Smooth muscle cell (in vitro differentiated cells): ENCODE measurements around the gene BBS9. TPM values are rescaled to one million over a fixed set of nuclear protein-coding genes. Genes with fewer than 3 reads are reported as not detected.

ENCODE experiments used
- DNase-seq: peaks from one replicate; lab custom pipeline; 2025; ENCODE audit not compliant: unreplicated experiment; lab: John Stamatoyannopoulos, UW
- H2AFZ ChIP-seq: fragments of 200-600 bp; sonication (generic); 2 replicates; pipeline ENCODE4 v1.6.0; 2016; ENCODE audit warnings: antibody characterized with exemption, low read depth, mild to moderate bottlenecking
- H3F3A ChIP-seq: fragments of 200-600 bp; sonication (generic); 2 replicates; pipeline ENCODE4 v1.6.0; 2017; ENCODE audit warnings: antibody characterized with exemption, low read depth
- H3K27ac ChIP-seq: fragments of 200-600 bp; sonication (generic); 2 replicates; pipeline ENCODE4 v1.5.1; 2016; ENCODE audit warnings: low read depth, mild to moderate bottlenecking
- H3K27me3 ChIP-seq: fragments of 200-600 bp; sonication (generic); 2 replicates; pipeline ENCODE4 v1.6.1; 2016; ENCODE audit warnings: low read depth, mild to moderate bottlenecking
- H3K36me3 ChIP-seq: fragments of 200-600 bp; sonication (generic); 2 replicates; pipeline ENCODE4 v1.5.1; 2016; ENCODE audit warnings: low read depth
- H3K4me1 ChIP-seq: fragments of 200-600 bp; sonication (generic); 2 replicates; pipeline ENCODE4 v1.5.1; 2016; ENCODE audit warnings: low read depth
- H3K4me2 ChIP-seq: fragments of 200-600 bp; sonication (generic); 2 replicates; pipeline ENCODE4 v1.6.0; 2016; ENCODE audit warnings: mild to moderate bottlenecking
- H3K4me3 ChIP-seq: fragments of 200-600 bp; sonication (generic); 2 replicates; pipeline ENCODE4 v1.5.1; 2016; ENCODE audit warnings: mild to moderate bottlenecking
- H3K79me2 ChIP-seq: fragments of 200-600 bp; sonication (generic); 2 replicates; pipeline ENCODE4 v1.6.0; 2016; ENCODE audit warnings: low read depth, mild to moderate bottlenecking
- H3K9ac ChIP-seq: fragments of 200-600 bp; sonication (generic); 2 replicates; pipeline ENCODE4 v1.6.0; 2016; ENCODE audit warnings: low read depth
- H3K9me3 ChIP-seq: fragments of 200-600 bp; sonication (generic); replicated peaks from 2 replicates; pipeline ENCODE4 v1.5.1; 2016; ENCODE audit warnings: low read depth
- H4K20me1 ChIP-seq: fragments of 200-600 bp; sonication (generic); 2 replicates; pipeline ENCODE4 v1.6.0; 2016; ENCODE audit warnings: low read depth
- CTCF ChIP-seq: fragments of 200-600 bp; sonication (generic); IDR thresholded peaks from 2 replicates; pipeline ENCODE4 v1.5.1; 2017; ENCODE audit warnings: borderline replicate concordance, mild to moderate bottlenecking, antibody characterized with exemption; ENCODE audit not compliant: insufficient read depth, poor library complexity, severe bottlenecking
- whole genome bisulfite sequencing: methylation state at CpG from one replicate; pipeline ENCODE4 v1.1.7; 2016; ENCODE audit warnings: low lambda C conversion rate; 5-methylcytosine and 5-hydroxymethylcytosine counted together
- polyA plus RNA-seq: library from polyadenylated mRNA; unstranded; fragments of >200 nt; fragmentation: Nextera tagmentation; extraction: Ambion mirVana; gene quantifications from 2 replicates; pipeline ENCODE4 v1.2.1, GENCODE V29; 2016
- total RNA-seq: library from RNA; depleted of rRNA; stranded (reverse); fragments of >200 nt; gene quantifications from 2 replicates; pipeline ENCODE4 v1.2.3, GENCODE V29; 2014

Gene BBS9
- total and polyA plus RNA-seq, 2 experiments from 2014 or later: 12.8 to 19.6 TPM

GRCh38 chr7:33186192-33186591 lies 56.8 kb downstream of the BBS9 start:
- WGBS: 53% methylated on average over 1 of the region's 1 CpG
- no peak for DNase-seq
- no peak for TF ChIP-seq CTCF
- H3K36me3 ChIP-seq: no peaks in the 10 kb centered on the region
- H3K4me3 ChIP-seq: no peak overlapping the region
- H3F3A ChIP-seq: no peaks in the 10 kb centered on the region
- peaks cover 11% of the 10 kb centered on the region for H3K4me1 ChIP-seq
- peaks cover 4% of the 10 kb centered on the region for H4K20me1 ChIP-seq
- H3K9me3 ChIP-seq: no peaks in the 10 kb centered on the region
- H3K27ac ChIP-seq: no peak overlapping the region
- no peaks in the 10 kb centered on the region for H3K27me3 ChIP-seq
- no peak overlapping the region for H2AFZ ChIP-seq
- H3K9ac ChIP-seq: no peak overlapping the region
- H3K4me2 ChIP-seq: peak overlapping the region; percentile 48
- H3K79me2 ChIP-seq: no peaks in the 10 kb centered on the region

GRCh38 chr7:33190688-33191304 lies 61.4 kb downstream of the BBS9 start:
- Histone ChIP-seq H4K20me1 (peaks cover 4% of the 10 kb centered on the region), H3K9ac (no peak overlapping the region), H3K79me2 (no peaks in the 10 kb centered on the region), H3K4me2 (no peak overlapping the region), H3F3A (no peaks in the 10 kb centered on the region), H3K36me3 (no peaks in the 10 kb centered on the region), H3K27ac (no peak overlapping the region), H3K27me3 (no peaks in the 10 kb centered on the region), H3K9me3 (no peaks in the 10 kb centered on the region), H2AFZ (no peak overlapping the region), H3K4me3 (no peak overlapping the region), H3K4me1 (peaks cover 9% of the 10 kb centered on the region)
- no peak for TF ChIP-seq CTCF
- DNase-seq: no peak
- 90% methylated on average over 2 of the region's 2 CpGs for WGBS

GRCh38 chr7:33191340-33191739 lies 62.0 kb downstream of the BBS9 start:
- H3F3A ChIP-seq: no peaks in the 10 kb centered on the region
- H3K27ac ChIP-seq: no peak overlapping the region
- no peak for TF ChIP-seq CTCF
- H3K36me3 ChIP-seq: no peaks in the 10 kb centered on the region
- no peaks in the 10 kb centered on the region for H3K27me3 ChIP-seq
- peaks cover 8% of the 10 kb centered on the region for H3K4me1 ChIP-seq
- no peak overlapping the region for H2AFZ ChIP-seq
- H3K79me2 ChIP-seq: no peaks in the 10 kb centered on the region
- H3K4me3 ChIP-seq: no peak overlapping the region
- no peak for DNase-seq
- peaks cover 2% of the 10 kb centered on the region for H4K20me1 ChIP-seq
- no peak overlapping the region for H3K9ac ChIP-seq
- H3K4me2 ChIP-seq: no peak overlapping the region
- no peaks in the 10 kb centered on the region for H3K9me3 ChIP-seq

GRCh38 chr7:33192695-33193291 lies 63.4 kb downstream of the BBS9 start:
- no peak for TF ChIP-seq CTCF
- no peaks in the 10 kb centered on the region for H3F3A ChIP-seq
- H3K4me3 ChIP-seq: no peak overlapping the region
- 98% methylated on average over 2 of the region's 2 CpGs for WGBS
- H3K79me2 ChIP-seq: no peaks in the 10 kb centered on the region
- H2AFZ ChIP-seq: no peak overlapping the region
- H3K4me1 ChIP-seq: peaks cover 10% of the 10 kb centered on the region
- H3K4me2 ChIP-seq: no peak overlapping the region
- H3K27ac ChIP-seq: no peak overlapping the region
- DNase-seq: no peak
- no peaks in the 10 kb centered on the region for H3K27me3 ChIP-seq
- peaks cover 14% of the 10 kb centered on the region for H4K20me1 ChIP-seq
- H3K36me3 ChIP-seq: no peaks in the 10 kb centered on the region
- H3K9me3 ChIP-seq: no peaks in the 10 kb centered on the region
- no peak overlapping the region for H3K9ac ChIP-seq
